Effector CD4-positive, alpha-beta T cell (primary cell): ENCODE data around the gene EIF4G1.
A peak's percentile ranks its signal among the peaks of the same experiment; 100 is the strongest.

Experiments
- DNase-seq: peaks from one replicate; pipeline ENCODE4 v3.0.0-alpha.2; 2020

Gene EIF4G1

GRCh38 chr3:184353546-184353941 is 39.1 kb downstream of the EIF4G1 start:
- DNase-seq = no peak

GRCh38 chr3:184354121-184354728 is 39.8 kb downstream of the EIF4G1 start:
- DNase-seq = peak; percentile 49

GRCh38 chr3:184354754-184355153 is 40.3 kb downstream of the EIF4G1 start:
- DNase-seq = no peak

GRCh38 chr3:184355261-184356040 is 41.0 kb downstream of the EIF4G1 start:
- DNase-seq = no peak

GRCh38 chr3:184357248-184358123 is 43.1 kb downstream of the EIF4G1 start:
- DNase-seq = no peak

GRCh38 chr3:184358124-184358767 is 43.8 kb downstream of the EIF4G1 start:
- no peak for DNase-seq

GRCh38 chr3:184358921-184359350 is 44.5 kb downstream of the EIF4G1 start:
- no peak for DNase-seq

- no peak for DNase-seq
Observed at GRCh38 chr3:184359610-184360009, 45.2 kb downstream of the EIF4G1 start.

GRCh38 chr3:184360070-184360928 is 45.9 kb downstream of the EIF4G1 start:
- DNase-seq = no peak

GRCh38 chr3:184360929-184361531 is 46.6 kb downstream of the EIF4G1 start:
- no peak for DNase-seq

GRCh38 chr3:184361532-184361931 is 47.1 kb downstream of the EIF4G1 start, which contains the start of the genes CLCN2 and POLR2H:
TSS of gene CLCN2 (minus strand) at chr3:184361605. CDS start at chr3:184361479, 126 bp downstream.
TSS of gene POLR2H (plus strand) at chr3:184361710. CDS start at chr3:184363493, 1,783 bp downstream.
- peak; percentile 29 for DNase-seq

- DNase-seq = peak; percentile 9
Observed at GRCh38 chr3:184361932-184362667, 47.7 kb downstream of the EIF4G1 start.

- peak; percentile 87 for DNase-seq
Observed at GRCh38 chr3:184362668-184363546, 48.5 kb downstream of the EIF4G1 start.

GRCh38 chr3:184366619-184367289 is 52.3 kb downstream of the EIF4G1 start:
- DNase-seq = no peak

- DNase-seq = no peak
Observed at GRCh38 chr3:184368116-184368515, 53.7 kb downstream of the EIF4G1 start.

GRCh38 chr3:184368586-184369183 is 54.3 kb downstream of the EIF4G1 start:
- no peak for DNase-seq

- peak; percentile 43 for DNase-seq
Observed at GRCh38 chr3:184371570-184372018, 57.2 kb downstream of the EIF4G1 start.

GRCh38 chr3:184372296-184372821 is 58.0 kb downstream of the EIF4G1 start:
- DNase-seq = no peak
